Measurements from ENCODE around the gene FNBP1.

Gene FNBP1

GRCh38 chr9:129848712-129849441, 194.1 kb downstream of the FNBP1 start:
- DNase-seq, result no peak

GRCh38 chr9:129845373-129845772, 197.6 kb downstream of the FNBP1 start:
- no peak for DNase-seq

GRCh38 chr9:129841071-129841470, 201.9 kb downstream of the FNBP1 start:
- no peak for DNase-seq

- no peak for DNase-seq
These were observed 203.0 kb downstream of the FNBP1 start for GRCh38 chr9:129840034-129840433.

GRCh38 chr9:129839324-129840023, 203.5 kb downstream of the FNBP1 start:
- no peak for DNase-seq

- DNase-seq, result no peak
These were observed 204.2 kb downstream of the FNBP1 start for GRCh38 chr9:129838707-129839259.
